GM03348 (cell line): ENCODE data around the gene RAD51D.
"Not testable (repeated sequence)": the region's sequence is repeated elsewhere in the genome, so short reads cannot be mapped to it uniquely, and the experiment has no call there.

ENCODE experiments used
- DNase-seq: peaks from one replicate; pipeline ENCODE4 v3.0.0; 2012; ENCODE audit warnings: low spot score

The RAD51D gene

GRCh38 chr17:35141681-35142466 is 22.2 kb upstream of the RAD51D start, which contains the start of gene NLE1:
Gene NLE1 (minus strand): TSS chr17:35142303. CDS start chr17:35142275, 28 bp downstream.
- DNase-seq = peak; percentile 95

DNA sequence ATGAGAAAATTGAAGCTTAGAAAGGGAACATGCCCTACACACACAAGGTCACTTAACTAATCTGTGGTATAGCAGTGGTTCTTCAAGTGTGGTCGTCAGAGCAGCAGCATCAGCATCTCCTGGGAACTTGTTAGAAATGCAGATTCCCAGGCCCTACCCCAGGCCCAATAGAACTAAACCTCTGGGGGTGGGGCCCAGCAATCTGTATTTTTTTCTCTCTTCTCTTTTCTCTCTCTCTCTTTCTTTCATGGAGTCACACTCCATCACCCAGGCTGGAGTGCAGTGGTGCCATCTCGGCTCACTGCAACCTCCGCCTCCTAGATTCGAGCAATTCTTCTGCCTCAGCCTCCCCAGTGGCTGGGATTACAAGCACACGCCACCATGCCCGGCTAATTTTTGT is 18.6 kb upstream of the RAD51D start:
- DNase-seq = no peak

- no peak for DNase-seq
These were observed 15.7 kb upstream of the RAD51D start for GRCh38 chr17:35135322-35135721.

DNA sequence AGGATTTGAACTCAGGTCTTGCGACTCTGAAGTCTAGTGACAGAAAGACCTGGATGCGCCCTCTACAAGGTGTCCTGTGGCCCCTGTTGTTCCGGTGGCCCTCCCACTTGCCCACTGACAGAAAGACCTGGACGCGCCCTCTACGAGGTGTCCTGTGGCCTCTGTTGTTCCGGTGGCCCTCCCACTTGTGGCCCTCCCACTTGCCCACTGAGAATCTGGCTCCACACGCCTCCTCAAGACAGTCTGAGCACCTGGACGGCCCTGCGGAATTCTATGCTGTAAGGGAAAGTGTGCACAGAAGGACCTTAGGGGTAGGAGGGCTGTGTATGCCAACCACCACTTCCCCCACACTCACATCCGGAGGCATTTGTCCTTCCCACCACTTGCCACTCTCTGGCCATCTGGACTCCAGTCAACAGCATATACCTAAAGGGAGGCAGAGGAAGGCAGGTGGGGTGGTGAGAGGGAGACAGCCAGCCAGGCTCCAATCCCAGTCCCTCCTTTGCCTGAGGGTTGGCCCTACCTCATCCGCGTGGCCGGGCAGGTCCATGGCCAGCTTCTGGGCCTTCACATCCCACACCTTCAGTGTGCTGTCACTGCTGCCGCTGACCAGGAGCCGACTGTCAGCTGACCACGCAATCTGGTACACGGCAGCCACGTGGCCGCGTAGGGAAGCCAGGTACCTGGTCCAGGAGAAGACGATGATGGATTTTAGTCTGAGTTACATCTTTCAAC is 13.3 kb upstream of the RAD51D start:
- DNase-seq = no peak

- DNase-seq = no peak
These were observed 12.4 kb upstream of the RAD51D start for GRCh38 chr17:35132099-35132498.

- no peak for DNase-seq
These were observed 10.7 kb upstream of the RAD51D start for GRCh38 chr17:35130392-35130791.

GRCh38 chr17:35129973-35130351 is 10.3 kb upstream of the RAD51D start:
- DNase-seq = no peak

GRCh38 chr17:35129154-35129972 is 9.7 kb upstream of the RAD51D start:
- DNase-seq = peak; percentile 60

DNA sequence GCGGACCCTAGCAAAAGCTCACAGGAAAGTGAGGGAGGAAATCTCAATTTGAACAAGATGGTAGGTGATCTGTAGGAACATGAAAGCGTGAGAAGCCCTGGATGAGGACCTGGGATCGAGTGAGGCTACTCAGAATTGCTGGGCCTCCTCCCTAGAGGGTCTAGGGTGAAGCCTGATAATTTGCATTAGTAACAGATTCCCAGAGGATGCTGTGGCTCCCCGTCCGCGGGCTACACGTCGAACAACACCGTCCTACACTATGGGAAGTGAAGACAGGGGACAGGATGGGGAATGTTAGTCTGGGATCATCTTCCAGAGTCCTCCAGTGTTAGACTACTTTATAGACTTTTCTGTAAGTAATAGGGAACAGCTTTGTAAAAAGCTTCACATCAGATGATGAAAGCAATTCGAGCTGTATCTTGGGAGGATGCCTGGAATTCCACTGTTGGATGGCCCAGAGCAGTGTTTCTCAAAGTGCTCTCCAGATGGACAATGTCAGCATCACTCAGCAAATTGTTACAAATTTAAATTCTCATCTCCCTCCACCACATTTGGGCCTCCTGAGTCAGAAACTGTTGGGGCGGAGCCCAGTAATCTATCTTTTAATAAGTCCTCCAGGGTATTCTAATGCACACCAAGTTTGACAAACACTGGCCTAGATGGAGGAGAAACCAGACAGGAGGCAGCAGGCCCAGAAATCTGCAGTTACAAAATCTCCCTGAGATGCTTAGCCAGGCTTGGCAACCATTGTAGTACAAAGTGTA is 8.3 kb upstream of the RAD51D start:
- DNase-seq = peak; percentile 75

GRCh38 chr17:35121315-35121714 is 1.7 kb upstream of the RAD51D start, which contains the start of gene FNDC8:
Gene FNDC8 (plus strand): TSS chr17:35121615. CDS start chr17:35121694, 79 bp downstream.
- no peak for DNase-seq

DNA sequence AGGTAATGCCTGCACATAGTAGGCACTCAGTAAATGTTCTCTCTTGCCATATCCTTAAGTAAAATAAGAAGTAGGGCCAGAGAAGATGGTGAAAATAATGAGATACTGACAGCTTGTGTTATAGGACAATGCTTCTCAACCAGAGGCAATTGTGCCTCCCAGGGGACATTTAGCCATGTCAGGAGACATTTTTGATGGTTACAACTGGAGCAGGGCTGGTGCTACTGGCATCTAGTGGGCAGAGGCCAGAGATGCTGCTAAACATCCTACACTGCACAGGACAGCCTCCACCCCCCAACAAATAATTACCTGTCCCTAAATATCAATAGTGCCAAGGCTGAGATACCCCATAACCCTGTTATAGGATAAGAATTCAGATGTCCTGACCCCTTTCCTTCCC is 1.7 kb downstream of the RAD51D start:
- no peak for DNase-seq

GRCh38 chr17:35116845-35117244 is 2.8 kb downstream of the RAD51D start:
- no peak for DNase-seq

DNA sequence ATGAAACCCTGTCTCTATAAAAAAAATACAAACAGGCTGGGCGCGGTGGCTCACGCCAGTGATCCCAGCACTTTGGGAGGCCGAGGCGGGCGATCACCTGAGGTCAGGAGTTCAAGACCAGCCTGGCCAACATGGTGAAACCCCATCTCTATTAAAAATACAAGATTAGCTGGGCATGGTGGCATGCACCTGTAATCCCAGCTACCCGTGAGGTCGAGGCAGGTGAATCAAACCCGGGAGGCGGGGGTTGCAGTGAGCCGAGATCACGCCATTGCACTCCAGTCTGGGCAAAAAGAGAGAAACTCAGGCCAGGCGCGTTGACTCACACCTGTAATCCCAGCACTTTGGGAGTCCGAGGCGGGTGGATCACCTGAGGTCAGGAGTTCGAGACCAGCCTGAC is 8.9 kb downstream of the RAD51D start:
- not testable (repeated sequence) for DNase-seq

DNA sequence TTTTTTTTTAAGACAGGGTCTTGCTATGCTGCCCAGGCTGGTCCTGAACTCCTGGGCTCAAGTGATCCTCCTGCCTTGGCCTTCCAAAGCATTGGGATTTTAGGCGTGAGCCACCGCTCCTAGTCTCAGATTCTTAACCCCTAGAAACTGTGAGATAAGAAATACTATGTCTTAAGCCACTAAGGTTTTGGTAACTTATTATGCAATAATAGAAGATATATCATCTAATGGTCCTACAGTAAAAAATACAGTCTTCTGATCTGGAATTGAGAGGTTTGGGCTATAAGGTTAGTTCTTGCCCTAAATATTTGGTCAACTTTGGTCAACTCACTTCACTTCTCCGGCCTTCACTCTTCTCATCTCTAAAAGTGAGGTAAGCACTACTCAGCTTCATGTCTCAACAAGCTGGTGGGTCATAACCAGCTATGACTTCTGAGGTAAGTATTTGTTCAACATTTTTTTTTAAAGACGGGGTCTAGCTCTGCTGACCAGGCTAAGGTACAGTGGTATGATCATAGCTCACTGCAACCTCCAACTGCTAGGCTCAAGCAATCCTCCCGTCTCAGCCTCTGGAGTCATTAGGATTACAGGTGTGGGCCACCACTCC is 14.7 kb downstream of the RAD51D start:
- no peak for DNase-seq

- no peak for DNase-seq
These were observed 16.4 kb downstream of the RAD51D start for GRCh38 chr17:35103271-35103670.

DNA sequence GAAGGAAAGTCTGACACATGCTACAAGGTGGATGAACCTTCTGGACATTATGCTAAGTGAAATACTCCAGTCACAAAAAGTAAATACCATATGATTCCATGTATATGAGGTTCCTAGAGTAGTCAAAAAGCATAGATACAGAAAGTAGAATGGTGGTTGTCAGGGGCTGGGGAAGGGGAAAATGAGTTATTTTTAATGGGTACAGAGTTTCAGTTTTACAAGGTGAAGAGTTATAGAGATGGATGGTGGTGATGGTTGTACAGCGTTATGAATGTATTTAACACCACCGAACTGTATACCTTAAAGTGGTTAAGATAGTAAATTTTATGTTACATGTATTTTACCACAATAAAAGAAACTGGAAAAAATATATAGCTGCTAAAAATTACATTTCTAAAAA is 17.9 kb downstream of the RAD51D start:
- no peak for DNase-seq

GRCh38 chr17:35101036-35101435 is 18.6 kb downstream of the RAD51D start:
- DNase-seq = no peak

GRCh38 chr17:35099908-35100307 is 19.8 kb downstream of the RAD51D start:
- DNase-seq = no peak

- no peak for DNase-seq
These were observed 21.9 kb downstream of the RAD51D start for GRCh38 chr17:35097776-35098175.

DNA sequence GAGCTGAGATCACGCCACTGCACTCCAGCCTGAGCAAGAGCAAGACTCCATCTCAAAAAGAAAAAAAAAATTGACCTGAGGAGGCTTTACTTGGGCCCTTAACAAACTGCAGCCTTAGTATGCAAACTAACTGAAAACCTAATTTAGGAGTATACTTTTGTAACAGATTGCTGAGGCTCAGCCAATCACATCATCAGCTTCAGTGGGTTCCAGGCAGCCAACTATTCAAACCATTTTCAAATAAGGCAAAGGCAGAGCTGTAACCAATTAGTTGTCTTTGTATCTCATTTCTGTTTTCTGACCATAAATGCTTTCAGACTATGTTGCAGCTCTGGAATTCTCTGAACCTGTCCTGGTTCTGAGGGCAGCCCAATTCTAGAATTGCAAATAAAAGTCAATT is 23.9 kb downstream of the RAD51D start:
- no peak for DNase-seq

- peak; percentile 82 for DNase-seq
These were observed 24.8 kb downstream of the RAD51D start for GRCh38 chr17:35094902-35095301.
